GM12873 (cell line): ENCODE results near the gene TMCO4.

ENCODE experiments used
- TF ChIP-seq, protein P1 (sequence below): IDR thresholded peaks from 2 replicates; pipeline ENCODE4 v1.5.1; 2012; ENCODE audit warnings: low read depth, mild to moderate bottlenecking, moderate library complexity, low read length, control low read depth; ENCODE audit not compliant: insufficient read depth; ENCODE audit errors: missing control alignments

The TMCO4 gene

DNA sequence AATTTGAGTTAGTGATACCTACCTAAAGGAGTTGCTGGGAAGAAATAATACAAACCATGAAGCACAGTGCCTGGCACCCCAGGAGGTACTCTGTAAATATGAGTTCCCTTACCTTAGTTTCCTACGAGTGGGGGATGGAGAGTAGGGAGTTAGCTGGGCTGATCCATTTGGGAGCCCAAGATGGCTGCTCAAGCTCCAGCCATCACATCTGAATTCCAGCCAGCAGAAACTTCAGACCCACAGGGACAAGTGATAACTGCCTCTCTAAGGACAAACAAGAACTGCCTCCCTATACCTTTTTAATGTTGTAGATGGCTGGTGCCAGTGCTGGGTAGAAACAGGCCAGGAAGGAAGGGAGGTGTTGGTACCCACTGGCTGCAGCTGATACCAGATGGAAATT lies 112.3 kb downstream of the TMCO4 start:
- TF ChIP-seq, protein P1, sequence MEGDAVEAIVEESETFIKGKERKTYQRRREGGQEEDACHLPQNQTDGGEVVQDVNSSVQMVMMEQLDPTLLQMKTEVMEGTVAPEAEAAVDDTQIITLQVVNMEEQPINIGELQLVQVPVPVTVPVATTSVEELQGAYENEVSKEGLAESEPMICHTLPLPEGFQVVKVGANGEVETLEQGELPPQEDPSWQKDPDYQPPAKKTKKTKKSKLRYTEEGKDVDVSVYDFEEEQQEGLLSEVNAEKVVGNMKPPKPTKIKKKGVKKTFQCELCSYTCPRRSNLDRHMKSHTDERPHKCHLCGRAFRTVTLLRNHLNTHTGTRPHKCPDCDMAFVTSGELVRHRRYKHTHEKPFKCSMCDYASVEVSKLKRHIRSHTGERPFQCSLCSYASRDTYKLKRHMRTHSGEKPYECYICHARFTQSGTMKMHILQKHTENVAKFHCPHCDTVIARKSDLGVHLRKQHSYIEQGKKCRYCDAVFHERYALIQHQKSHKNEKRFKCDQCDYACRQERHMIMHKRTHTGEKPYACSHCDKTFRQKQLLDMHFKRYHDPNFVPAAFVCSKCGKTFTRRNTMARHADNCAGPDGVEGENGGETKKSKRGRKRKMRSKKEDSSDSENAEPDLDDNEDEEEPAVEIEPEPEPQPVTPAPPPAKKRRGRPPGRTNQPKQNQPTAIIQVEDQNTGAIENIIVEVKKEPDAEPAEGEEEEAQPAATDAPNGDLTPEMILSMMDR = no peak

- TF ChIP-seq, protein P1 = no peak
Measured at GRCh38 chr1:19685994-19686393, 113.7 kb downstream of the TMCO4 start.

- TF ChIP-seq, protein P1 = no peak
Measured at GRCh38 chr1:19684677-19685076, 115.0 kb downstream of the TMCO4 start.

GRCh38 chr1:19683351-19683750 lies 116.4 kb downstream of the TMCO4 start:
- TF ChIP-seq, protein P1 = no peak

GRCh38 chr1:19682901-19683300 lies 116.8 kb downstream of the TMCO4 start:
- TF ChIP-seq, protein P1 = no peak

DNA sequence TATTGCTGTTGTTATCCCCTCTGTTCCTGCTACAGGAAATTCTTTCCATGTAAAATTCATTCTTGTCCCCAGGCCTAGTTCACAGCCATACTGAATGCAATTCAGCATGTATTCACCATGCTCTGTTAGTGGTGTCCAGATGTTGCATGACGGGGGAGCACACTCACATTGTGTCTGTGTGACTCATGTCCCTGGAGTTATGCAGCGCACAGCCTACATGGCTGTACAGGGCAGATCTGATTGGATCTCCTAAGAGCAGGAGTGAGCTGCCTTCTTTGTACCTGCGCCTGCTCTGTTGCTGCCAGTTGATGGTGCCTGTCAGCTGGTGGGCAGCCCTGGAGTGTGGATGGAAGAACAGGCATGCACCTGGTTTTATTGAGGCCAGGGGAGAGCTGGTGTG lies 117.5 kb downstream of the TMCO4 start:
- TF ChIP-seq, protein P1 = no peak

- TF ChIP-seq, protein P1 = no peak
Measured at GRCh38 chr1:19680644-19681043, 119.1 kb downstream of the TMCO4 start.
